K562 (cell line): ENCODE results near the gene MMEL1. TPM values are rescaled to one million over a fixed set of nuclear protein-coding genes. Genes with fewer than 3 reads are reported as not detected.
A peak's percentile ranks its signal among the peaks of the same experiment; 100 is the strongest.

Experiments used
- ATF6 ChIP-seq: sonication (generic); formaldehyde crosslinking; IDR thresholded peaks from 2 replicates; pipeline ENCODE4 v1.4.0; 2020; ENCODE audit warnings: mild to moderate bottlenecking, missing genetic modification reagents
- CC2D1A ChIP-seq: fragments of 450-650 bp; IDR thresholded peaks from 2 replicates; pipeline ENCODE4 v1.6.1; 2017; ENCODE audit warnings: mild to moderate bottlenecking
- COPS2 ChIP-seq: fragments of 450-650 bp; conservative IDR thresholded peaks from 2 replicates; pipeline ENCODE4 v1.6.1; 2016; ENCODE audit warnings: mild to moderate bottlenecking, moderate library complexity
- CREM ChIP-seq: IDR thresholded peaks from 2 replicates; pipeline ENCODE4 v1.6.1; 2014; ENCODE audit warnings: antibody characterized with exemption, low read depth
- CTCF ChIP-seq, 3 experiments: IDR thresholded peaks in 2 of 3; conservative IDR thresholded peaks in 1 of 3; 2 replicates each; pipeline ENCODE4 v1.5.1; 2011 to 2012; ENCODE audit warnings: low read length in 3 of 3, mild to moderate bottlenecking in 3 of 3, control low read depth in 2 of 3, improper control_type of control experiment in 1 of 3, inconsistent platforms in 1 of 3, low read depth in 1 of 3, mixed read lengths in 1 of 3, moderate library complexity in 1 of 3; ENCODE audit not compliant: insufficient read depth in 2 of 3
- FOXA3 ChIP-seq, 2 experiments: fragments of 450-650 bp in 1 of 2; sonication (generic) in 1 of 2; formaldehyde crosslinking; IDR thresholded peaks in 1 of 2; conservative IDR thresholded peaks in 1 of 2; 2 replicates each; pipeline versions ENCODE4 v1.4.0 to v1.8.0; 2020 to 2022; ENCODE audit warnings: mild to moderate bottlenecking in 2 of 2, missing genetic modification reagents in 1 of 2
- HNRNPUL1 ChIP-seq: fragments of 200-400 bp; formaldehyde crosslinking; IDR thresholded peaks from 2 replicates; pipeline ENCODE4 v1.6.1; 2017; ENCODE audit warnings: low read length
- MAZ ChIP-seq, 2 experiments: fragments of 450-650 bp in 1 of 2; sonication (generic) in 1 of 2; formaldehyde crosslinking; IDR thresholded peaks in 1 of 2; conservative IDR thresholded peaks in 1 of 2; 2 replicates each; pipeline versions ENCODE4 v1.4.0 to v1.5.0; 2020; ENCODE audit warnings: mild to moderate bottlenecking in 1 of 2, missing genetic modification reagents in 1 of 2
- NFXL1 ChIP-seq: fragments of 450-650 bp; formaldehyde crosslinking; IDR thresholded peaks from 2 replicates; pipeline ENCODE4 v1.4.0; 2021; ENCODE audit warnings: mild to moderate bottlenecking
- PHF21A ChIP-seq: fragments of 450-650 bp; IDR thresholded peaks from 2 replicates; pipeline ENCODE4 v1.6.1; 2017; ENCODE audit warnings: low read depth, borderline replicate concordance
- POLR3G ChIP-seq: IDR thresholded peaks from 2 replicates; pipeline ENCODE4 v1.6.1; 2011; ENCODE audit not compliant: insufficient read length, insufficient replicate concordance; ENCODE audit errors: extremely low read depth
- PYGO2 ChIP-seq: fragments of 450-650 bp; IDR thresholded peaks from 2 replicates; pipeline ENCODE4 v1.6.1; 2016; ENCODE audit warnings: mild to moderate bottlenecking, missing genetic modification characterization, moderate library complexity, missing compliant biosample characterization
- RHOXF2B ChIP-seq: fragments of 250-450 bp; sonication (Bioruptor Pico); conservative IDR thresholded peaks from 2 replicates; pipeline ENCODE4 v1.5.1; 2021
- SIX5 ChIP-seq, 2 experiments: IDR thresholded peaks; 2 replicates each; pipeline ENCODE4 v1.6.1; 2011; ENCODE audit warnings: low read length in 2 of 2, borderline replicate concordance in 1 of 2, low read depth in 1 of 2, mild to moderate bottlenecking in 1 of 2, moderate library complexity in 1 of 2; ENCODE audit not compliant: insufficient read depth in 1 of 2
- SMC3 ChIP-seq: conservative IDR thresholded peaks from 2 replicates; pipeline ENCODE4 v1.6.1; 2011; ENCODE audit warnings: low read depth, low read length, improper control_type of control experiment; ENCODE audit not compliant: insufficient read depth
- STAG1 ChIP-seq: sonication (generic); formaldehyde crosslinking; IDR thresholded peaks from 2 replicates; pipeline ENCODE4 v1.5.0; 2020; ENCODE audit warnings: missing genetic modification reagents, borderline replicate concordance
- TEAD1 ChIP-seq, 2 experiments: fragments of 450-650 bp in 1 of 2; sonication (generic) in 1 of 2; formaldehyde crosslinking; IDR thresholded peaks; 2 replicates each; pipeline versions ENCODE4 v1.4.0 to v1.8.0; 2020 to 2022; ENCODE audit warnings: mild to moderate bottlenecking in 2 of 2, missing genetic modification reagents in 1 of 2
- TRIM28 ChIP-seq: fragments of 450-650 bp; IDR thresholded peaks from 2 replicates; pipeline ENCODE4 v1.6.1; 2017
- YBX1 ChIP-seq: fragments of 450-650 bp; IDR thresholded peaks from 2 replicates; pipeline ENCODE4 v1.7.1; 2016; ENCODE audit warnings: mild to moderate bottlenecking
- ZFP1 ChIP-seq: fragments of 450-650 bp; formaldehyde crosslinking; IDR thresholded peaks from 2 replicates; pipeline ENCODE4 v1.4.0; 2020; ENCODE audit warnings: mild to moderate bottlenecking, mixed read lengths
- ZFP91 ChIP-seq: sonication (generic); formaldehyde crosslinking; IDR thresholded peaks from 2 replicates; pipeline ENCODE4 v1.8.0; 2022; ENCODE audit warnings: mild to moderate bottlenecking, missing genetic modification reagents
- ZNF586 ChIP-seq: fragments of 450-650 bp; formaldehyde crosslinking; conservative IDR thresholded peaks from 2 replicates; pipeline ENCODE4 v1.4.0; 2020; ENCODE audit warnings: mild to moderate bottlenecking, moderate library complexity
- ZNF589 ChIP-seq: fragments of 200-800 bp; sonication (Bioruptor generic); IDR thresholded peaks from 2 replicates; pipeline ENCODE4 v1.6.1; 2016; ENCODE audit warnings: low read depth, missing genetic modification characterization, missing compliant biosample characterization
- ZNF644 ChIP-seq: fragments of 200-800 bp; sonication (Bioruptor generic); IDR thresholded peaks from 2 replicates; pipeline ENCODE4 v1.6.1; 2016; ENCODE audit warnings: low read depth, missing genetic modification characterization, missing compliant biosample characterization
- polyA plus RNA-seq, 8 experiments: library from polyadenylated mRNA; depleted of rRNA in 4 of 8; stranded (reverse) in 5 of 8; unstranded in 3 of 8; fragments of >200 nt; fragmentation: Nextera tagmentation in 2 of 8; fragmentation: Illumina TruSeq in 1 of 8; extraction: Ambion mirVana in 2 of 8; extraction: Trizol in 1 of 8; gene quantifications; 2 replicates each; pipeline versions ENCODE4 v1.2.1 to v1.2.3, GENCODE V29; 2011 to 2014; ENCODE audit warnings: inconsistent platforms in 1 of 8, missing spikeins in 1 of 8
- total RNA-seq, 7 experiments: library from RNA; depleted of rRNA in 6 of 7; stranded (reverse); fragments of >200 nt in 6 of 7; fragmentation: Illumina TruSeq in 2 of 7; extraction: Trizol in 2 of 7; gene quantifications; 2 replicates each; pipeline versions ENCODE4 v1.2.1 to v1.2.3, GENCODE V29; 2011 to 2021; ENCODE audit warnings: low replicate concordance in 1 of 7

Gene MMEL1
- total and polyA plus RNA-seq, 9 of the 15 experiments (the other 6 are each of a cell fraction or from before 2014, with no cell fraction given) = not detected

DNA sequence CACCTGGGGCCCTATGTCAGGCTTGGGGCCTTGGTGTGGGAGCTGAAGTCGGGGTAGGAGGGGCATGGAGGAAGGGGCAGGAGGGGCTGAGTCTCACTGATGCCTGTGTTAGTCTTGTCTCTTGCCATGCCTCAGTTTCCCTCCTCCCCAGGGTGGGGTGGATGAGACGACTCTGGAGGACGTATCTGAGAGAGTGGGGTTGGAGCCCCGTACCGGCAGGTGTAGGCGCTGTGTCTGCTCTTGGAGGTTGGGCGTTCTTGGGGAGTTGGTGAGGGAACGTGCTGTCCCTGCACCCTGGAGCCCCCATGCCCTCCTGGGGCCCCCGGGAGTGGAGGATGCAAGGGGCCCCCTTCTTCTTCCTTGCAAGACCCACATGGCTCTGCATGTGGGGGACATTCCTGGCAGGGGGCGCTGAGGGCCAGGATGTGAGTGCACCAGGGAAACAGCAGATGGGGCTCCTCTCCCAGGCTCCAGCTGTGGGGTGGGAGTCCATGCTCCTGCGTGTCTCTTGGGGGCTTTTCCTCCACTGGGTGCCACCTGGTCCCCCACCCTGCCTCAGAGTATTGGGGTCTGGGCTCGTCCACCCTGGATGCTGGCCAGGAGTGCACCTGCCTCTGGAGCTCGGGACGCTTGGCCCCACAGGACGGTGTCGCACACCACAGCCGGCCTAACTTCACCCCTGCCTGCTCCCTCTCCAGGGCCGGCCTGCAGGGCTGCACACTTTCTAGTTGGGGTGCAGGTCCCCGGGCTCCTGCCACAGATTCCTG lies 78.0 kb downstream of the MMEL1 start (continued):
- no peak for TF ChIP-seq ATF6 (CRISPR knock-in tag)
- TF ChIP-seq PYGO2 (tag) = no peak
- peak; percentile 25 to 65; a peak in 1 of 4 replicates for TF ChIP-seq TEAD1 (CRISPR knock-in tag; IDR thresholded peaks at IDR 0.05)
- TF ChIP-seq YBX1 = no peak
- no peak for TF ChIP-seq ZNF644 (tag)
- peak; percentile 59 for TF ChIP-seq SMC3
- no peak for TF ChIP-seq PHF21A
- no peak for TF ChIP-seq CREM
- no peak for TF ChIP-seq HNRNPUL1
- no peak for TF ChIP-seq ZFP1 (CRISPR knock-in tag)
- no peak for TF ChIP-seq ZFP91
- TF ChIP-seq ZNF586 (CRISPR knock-in tag) = no peak
- TF ChIP-seq CTCF (IDR thresholded peaks at IDR 0.05 in 2 of 3, conservative IDR thresholded peaks at IDR 0.05 in 1 of 3; ENCODE audit: insufficient read depth in 2 of 3, low read depth in 1 of 3, low read length in 3 of 3) = peak; percentile 77 to 97 (median 90)
- peak; percentile 50; the same call in 1 of the 2 replicates for TF ChIP-seq CC2D1A
- no peak for TF ChIP-seq SIX5 (IDR thresholded peaks at IDR 0.05; ENCODE audit: borderline replicate concordance in 1 of 2, insufficient read depth in 1 of 2, low read depth in 1 of 2, low read length in 2 of 2)
- TF ChIP-seq RHOXF2B (CRISPR knock-in tag) = no peak
- TF ChIP-seq FOXA3 (CRISPR knock-in tag; conservative IDR thresholded peaks at IDR 0.05 in 1 of 2, IDR thresholded peaks at IDR 0.05 in 1 of 2) = no peak
- TF ChIP-seq POLR3G = no peak
- TF ChIP-seq ZNF589 = no peak
- no peak for TF ChIP-seq COPS2
- no peak for TF ChIP-seq TRIM28
- no peak for TF ChIP-seq MAZ (CRISPR knock-in tag; conservative IDR thresholded peaks at IDR 0.05 in 1 of 2, IDR thresholded peaks at IDR 0.05 in 1 of 2)
- no peak for TF ChIP-seq NFXL1 (CRISPR knock-in tag)
- peak; percentile 68; the same call in 1 of the 2 replicates for TF ChIP-seq STAG1
